GM21529 (cell line): ENCODE data around the gene RAPGEF3.

Source experiments
- ATAC-seq: cut with Tn5 transposase; IDR thresholded peaks from one replicate; pipeline ENCODE4 v1.9.1; 2021; ENCODE audit not compliant: unreplicated experiment

The RAPGEF3 gene

DNA sequence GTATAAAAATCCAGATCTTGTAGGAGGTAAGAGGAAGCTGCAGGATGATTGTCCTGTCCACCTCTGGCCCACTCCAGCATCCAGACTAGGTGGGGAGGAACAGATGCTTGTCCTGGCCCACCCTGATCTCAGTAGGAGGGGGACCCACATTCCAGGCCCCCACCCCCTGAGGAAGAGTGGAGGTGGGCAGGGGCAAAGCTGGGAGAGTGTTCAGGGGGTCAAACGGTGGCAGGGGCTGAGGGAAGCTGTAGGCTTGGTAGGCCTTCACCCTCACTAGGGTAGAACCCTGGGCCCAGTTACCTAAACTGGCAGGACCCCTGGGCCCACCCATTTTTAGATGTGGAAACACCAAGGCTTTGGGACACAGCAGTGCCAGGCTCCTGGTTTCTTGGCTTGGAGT lies 18.5 kb upstream of the RAPGEF3 start:
- no peak for ATAC-seq

DNA sequence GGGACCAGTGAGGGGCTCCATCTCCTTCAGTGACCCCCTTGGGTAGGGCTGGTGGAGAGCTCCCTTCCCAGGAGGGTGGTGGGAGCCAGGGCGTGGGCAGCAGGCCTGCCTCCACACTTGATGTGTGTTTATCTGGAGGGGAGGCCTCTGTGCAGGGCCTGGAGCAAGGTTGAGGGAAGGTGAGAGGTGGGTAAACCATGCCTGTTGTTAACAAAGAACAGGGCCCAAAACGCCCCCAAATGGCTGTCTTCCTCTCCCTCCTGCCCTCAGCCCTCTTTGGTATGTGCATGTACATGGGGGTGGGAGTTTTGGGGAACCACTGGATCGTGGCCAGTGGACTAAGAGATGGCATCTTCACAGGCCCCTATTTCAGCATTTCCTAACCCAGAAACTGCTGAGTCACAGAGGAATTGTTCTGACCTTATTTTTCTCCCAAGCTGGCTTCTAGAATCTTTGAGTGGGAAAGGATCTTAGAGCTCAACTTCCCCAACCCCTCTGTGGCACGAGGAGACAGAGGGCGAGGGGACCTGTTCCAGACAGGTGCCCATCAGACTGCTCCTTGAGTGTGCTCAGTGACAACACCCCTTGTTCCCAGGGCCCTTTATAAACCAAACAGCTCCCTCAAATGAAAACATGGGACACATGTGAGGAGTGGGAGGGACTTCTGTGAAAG lies 17.9 kb upstream of the RAPGEF3 start:
- no peak for ATAC-seq

DNA sequence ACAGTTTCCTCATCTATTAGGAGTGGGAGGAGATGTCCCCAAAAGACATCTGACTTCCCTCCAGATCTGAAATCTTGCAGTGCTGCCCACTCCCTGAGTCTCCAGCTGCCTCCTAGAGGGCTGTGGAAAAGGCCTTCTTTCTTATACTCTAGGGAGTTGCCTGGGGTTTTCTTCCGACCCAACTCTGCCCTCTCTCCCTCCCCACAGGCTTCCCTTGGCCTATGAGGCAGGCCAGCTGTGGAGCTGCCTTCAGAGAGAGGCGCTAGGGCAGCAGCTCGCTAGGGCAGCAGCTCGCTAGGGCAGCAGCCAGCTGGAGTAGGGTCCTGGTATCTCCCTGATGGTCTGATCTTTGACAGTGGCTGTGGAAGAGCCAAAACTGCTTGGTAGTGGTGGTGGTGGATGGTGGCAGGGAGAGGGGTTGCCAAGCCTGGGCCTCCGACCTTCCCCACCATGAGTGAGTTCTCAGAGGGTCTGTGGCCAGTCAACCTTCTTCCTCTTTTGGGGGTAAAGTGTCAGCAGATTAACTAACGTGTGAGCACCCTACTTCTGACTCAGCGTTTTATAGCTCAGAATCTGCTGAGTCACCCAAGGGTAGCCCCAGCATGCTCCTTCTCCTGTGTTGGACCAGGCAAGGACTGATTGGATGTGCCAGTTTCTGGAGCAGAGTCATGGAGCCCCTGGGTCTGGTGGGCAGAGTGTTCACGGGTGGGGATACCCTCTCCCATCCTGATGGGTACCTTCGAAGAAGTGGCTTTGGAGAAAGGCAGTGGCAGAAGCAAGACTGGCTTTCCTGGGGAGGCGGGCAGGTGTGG lies 16.6 kb upstream of the RAPGEF3 start:
- ATAC-seq = no peak

DNA sequence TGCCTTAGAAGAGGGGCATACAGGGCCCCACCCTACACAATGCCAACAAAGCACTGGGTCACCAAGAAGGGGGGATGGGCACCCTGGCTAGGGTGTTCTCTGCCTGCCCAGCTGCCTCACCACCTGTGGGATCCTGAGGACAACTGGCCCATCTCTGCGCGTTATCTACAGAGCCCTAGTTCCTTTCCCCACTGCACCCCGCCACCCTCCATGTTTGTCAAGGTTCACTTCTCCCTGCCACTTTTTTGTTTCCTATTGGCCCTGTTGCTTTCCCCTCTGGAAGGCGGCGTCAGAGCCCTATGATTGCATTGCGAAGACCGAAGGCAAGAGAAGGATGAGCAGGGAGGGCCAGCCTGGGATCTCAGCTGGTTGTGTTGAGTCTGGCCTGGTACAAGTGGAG lies 16.0 kb upstream of the RAPGEF3 start:
- no peak for ATAC-seq

DNA sequence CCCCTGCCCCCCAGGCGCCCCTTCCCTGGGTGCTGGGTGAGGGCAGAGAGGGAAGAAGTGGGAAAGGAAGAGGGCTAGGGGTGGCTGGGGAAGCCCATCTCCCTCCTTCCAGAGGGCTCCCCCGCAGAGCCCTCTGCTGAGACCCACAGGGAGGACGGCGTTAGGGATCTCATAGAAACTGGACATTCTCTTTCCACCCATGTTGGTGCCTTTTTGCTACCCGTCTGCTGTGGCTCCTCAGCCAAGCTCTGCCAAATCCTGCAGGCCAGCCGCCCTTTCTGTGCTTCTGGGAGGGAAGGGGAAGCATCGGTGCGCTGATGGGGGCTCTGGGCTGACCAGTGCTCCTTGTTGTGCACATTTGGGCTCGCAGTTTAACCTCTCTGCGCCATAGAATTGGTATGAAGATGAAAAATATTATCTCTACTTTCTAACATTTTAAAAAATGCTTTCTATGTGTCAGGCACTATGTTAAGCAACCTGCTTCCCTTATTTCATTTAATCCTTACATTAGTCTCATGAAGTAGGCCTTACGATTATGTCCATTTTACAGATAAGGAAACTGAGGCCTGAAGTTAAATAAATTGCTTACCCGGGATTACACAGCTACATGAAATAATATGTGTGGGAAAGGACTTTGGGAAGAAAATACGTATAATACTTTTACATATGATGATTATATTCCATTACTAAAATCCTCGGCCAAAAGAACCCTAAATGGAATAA lies 15.3 kb upstream of the RAPGEF3 start:
- no peak for ATAC-seq

DNA sequence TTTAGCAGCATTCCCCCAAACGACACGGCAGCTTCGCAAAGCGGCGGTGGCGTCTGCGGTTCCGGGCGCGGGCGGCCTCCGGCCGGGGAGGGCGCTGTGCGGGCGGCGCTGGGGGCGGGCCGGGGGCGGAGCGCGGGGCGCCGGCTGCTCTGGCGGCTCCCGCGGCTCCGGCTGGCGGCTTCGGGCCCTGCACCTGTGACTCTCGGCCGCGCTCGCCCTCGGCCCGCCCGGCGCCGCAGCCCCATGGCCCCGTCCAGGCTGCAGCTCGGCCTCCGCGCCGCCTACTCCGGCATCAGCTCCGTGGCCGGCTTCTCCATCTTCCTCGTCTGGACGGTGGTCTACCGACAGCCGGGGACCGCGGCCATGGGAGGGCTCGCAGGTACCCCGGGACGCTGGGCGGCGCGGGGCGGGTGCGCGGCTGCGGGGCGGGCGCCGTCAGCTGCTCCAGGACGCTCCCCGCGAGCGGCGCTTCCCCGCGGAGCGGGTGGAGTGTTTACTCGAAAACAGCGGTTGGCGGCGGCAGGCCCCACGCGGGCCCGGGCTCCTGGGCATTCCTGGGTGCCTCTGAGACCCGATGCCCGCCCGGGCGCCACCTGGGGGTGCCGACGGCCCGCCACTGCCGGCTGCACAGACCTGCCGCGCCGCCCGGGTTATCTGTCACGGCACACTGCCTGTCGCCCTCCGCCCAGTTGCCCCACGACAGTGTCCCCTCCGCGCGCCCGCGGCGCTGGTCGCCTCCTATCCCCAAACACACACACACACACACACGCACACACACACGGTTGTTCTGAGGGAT lies 14.6 kb upstream of the RAPGEF3 start, which contains the start of gene SLC48A1:
Gene SLC48A1, plus strand, starts transcription at position 177 of the 796 bp plus-strand sequence. Its CDS starts 67 bp downstream, at position 244.
- ATAC-seq = peak; percentile 80

DNA sequence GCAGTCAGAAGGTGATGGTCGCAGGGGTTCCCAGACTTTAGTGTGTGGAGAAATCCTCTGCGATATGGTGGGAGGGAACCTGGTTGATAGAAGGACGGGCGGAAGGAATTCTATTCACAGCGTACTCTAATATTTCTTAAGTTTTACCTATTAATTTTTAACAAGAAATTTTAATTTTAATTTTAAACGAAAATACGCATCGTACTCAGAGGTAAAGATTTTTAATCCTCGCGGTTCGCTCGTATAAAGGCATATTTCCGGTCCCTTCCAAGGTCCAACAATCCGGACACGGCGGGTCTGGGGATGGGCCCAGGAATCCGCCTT lies 14.0 kb upstream of the RAPGEF3 start:
- ATAC-seq = no peak

DNA sequence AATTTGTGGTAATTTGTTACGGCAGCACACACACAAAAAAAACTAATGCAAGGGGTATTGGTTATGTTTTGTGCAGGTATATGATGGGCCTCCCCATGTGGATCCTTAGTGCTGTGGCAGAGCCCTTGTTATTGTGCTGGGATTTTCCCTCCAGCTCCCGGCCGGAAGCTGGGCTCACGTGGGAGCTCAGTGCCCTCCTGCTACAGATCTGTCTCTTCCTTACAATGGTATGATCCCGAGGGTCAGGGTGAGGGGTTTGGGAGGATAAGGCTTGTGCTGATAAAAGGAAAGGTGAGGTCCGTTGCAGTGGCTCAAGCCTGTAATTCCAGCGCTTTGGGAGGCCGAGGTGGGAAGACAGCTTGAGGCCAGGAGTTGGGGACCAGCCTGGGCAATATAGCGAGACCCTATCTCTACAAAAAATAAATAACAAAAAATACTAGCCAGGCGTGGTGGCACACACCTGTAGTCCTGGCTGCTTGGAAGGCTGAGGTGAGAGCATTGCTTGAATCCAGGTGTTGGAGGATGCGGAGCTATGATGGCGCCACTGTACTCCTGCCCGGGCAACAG lies 13.5 kb upstream of the RAPGEF3 start:
- ATAC-seq = no peak

DNA sequence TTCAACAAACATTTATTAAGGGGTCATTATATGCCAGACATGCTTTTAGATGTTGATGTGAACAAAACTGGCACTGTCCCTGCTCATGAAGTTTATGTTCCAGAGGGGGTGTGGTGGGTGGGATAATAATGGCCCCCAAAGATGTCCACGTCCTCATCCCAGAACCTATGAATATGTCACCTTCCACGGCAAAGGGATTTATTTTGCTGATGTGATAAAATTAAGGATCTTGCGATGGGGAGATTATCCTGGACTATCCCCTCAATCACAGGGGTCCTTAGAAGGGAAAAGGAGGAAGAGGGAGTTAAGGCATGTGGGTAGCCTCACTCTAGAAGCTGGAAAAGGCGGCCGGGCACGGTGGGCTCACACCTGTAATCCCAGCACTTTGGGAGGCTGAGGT lies 12.6 kb upstream of the RAPGEF3 start:
- ATAC-seq = no peak

DNA sequence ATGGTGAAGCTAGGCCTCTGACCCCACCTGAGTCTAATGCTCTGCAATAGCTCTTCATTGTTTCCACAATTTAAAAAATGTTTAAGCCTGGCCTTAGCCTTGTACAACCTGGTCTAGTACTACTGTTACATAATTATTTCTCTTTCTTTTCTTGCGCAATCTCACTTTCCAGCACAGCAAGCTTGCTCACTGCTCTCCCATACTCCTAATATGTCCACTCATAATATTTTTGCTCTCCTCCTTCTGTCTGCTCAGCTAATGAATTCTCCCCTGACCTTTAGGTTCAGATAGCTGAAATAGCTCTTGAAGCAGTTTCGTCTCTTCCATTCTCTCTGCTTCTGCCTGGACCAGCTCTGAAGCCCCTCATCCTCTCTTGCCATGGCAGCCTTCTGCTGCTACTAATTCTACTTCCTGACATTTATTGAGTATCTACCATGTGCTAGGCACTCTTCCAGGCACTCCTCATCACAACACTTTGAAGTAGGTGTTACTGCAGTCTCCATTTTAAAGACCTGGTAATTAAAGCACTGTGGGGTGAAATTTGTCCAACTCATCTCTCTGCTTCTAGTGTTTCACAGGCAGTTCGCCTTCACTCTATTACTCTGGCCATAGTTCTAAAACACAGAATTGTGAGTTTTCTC lies 11.5 kb upstream of the RAPGEF3 start:
- no peak for ATAC-seq

DNA sequence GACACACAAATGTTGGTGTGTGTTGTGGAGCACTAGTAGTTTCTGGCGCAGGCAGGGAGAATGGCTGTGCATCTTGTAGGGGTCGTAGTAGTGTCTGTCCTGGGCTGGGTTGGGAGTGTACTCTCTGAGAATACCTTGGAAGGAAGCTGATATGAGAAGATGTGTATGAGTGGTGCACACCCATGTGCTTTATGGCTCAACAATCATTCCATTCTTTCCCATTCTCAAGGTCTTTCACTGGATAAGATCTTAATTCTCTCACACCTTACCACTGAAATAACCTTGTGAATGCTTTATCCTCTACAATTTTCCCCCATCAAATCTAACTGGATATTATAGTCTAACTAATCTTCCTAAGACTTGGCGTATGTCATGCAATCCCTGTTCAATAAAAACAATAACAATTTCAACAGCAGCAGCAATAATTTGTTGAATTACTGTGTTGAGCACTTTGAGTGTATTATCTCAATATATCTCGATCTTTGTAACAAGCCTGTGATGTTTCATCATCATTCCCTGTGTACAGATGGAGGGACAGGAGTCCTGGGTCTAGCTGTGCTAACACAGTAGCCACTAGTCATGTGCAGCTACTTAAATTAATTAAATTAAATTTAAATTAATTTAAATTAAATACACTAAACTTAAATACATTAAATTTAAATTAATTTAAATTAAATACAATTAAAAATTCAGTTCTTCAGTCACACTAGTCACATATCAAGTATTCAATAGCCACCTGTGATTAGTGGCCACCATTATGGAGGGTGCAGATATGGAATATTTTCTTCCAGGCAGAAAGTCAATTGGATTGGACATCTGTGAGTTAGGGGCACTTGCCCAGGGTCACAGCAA lies 10.8 kb upstream of the RAPGEF3 start:
- no peak for ATAC-seq

DNA sequence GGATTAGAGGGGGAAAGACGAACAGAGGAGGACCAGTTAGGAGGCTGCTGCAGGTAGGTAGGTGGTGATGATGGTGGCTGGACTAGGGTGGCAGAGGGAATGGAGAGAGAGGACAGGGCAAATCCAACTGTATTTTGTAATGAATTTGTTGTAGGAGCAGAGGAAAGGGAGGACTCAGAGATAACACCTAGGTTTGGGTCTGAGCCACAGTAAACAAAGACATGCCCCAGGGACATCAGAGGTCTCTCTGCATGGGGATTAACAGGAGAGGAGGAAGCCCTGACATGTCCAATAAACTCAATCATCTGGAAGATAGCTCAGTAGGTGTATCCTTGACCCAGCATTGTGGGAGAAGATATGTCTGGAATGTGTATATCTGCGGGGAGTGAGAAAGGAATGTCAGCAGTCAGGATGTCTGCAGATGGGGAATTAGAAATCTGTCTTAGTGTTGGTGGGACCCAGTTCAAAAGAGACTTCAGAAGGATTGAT lies 9.7 kb upstream of the RAPGEF3 start:
- ATAC-seq = no peak

DNA sequence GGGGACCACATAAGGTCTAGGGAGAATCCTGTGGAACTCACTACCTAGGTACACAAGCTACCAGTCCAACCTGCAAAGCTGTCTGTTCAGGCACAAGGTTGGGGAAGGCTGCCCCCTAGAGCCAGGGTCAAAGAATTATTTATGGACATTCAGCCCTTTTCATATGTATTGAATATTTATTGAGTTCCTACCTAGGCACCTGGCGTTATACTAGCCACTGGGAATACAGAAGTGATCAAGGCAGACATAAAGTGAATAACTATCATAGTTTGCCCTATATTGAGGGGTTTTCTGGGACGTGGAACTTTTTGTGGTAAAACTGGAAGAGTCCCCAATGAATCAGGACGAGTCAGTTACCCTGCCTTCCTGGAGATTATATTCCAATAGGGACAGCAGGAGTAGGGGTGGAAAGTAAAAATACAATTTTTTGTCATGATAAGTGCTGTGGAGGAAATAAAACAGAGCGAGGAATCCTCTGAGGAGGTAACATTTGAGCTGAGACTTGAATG lies 8.6 kb upstream of the RAPGEF3 start:
- ATAC-seq = peak; percentile 52

DNA sequence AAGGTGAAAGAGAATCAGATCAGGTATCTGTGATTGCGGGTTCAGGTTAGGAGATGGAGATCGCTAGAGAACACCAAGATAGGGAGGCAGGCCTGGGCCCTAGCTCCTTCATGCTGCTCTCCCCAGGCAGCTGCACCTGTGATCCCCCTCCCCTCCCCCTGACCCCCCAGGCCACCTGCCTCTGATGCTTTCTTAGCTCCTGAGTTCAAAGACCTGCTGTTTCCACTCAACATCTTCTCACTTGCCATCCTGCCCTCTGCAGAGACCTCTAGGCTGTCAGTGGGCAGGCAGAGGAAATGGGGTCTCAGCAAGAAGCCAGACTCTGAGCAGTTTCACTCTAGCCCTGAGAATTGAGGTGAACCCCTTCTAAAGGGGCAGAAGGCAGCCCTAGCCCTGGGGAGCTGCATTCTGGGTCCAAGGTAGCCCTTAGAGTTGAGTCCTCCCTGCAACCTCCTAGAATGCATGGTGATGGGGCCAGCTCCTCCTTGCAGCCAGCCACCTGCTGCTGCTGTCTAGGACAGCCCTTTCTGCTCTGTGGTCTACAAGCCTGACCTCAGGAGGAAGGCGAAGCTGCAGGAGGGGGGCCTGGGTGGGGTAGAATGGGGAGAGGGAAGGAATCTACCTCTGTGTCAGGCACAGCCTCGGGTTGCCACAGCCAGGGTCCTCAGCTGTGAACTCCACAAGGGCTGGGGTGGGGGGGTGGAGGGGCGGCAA lies 8.0 kb upstream of the RAPGEF3 start:
- no peak for ATAC-seq

DNA sequence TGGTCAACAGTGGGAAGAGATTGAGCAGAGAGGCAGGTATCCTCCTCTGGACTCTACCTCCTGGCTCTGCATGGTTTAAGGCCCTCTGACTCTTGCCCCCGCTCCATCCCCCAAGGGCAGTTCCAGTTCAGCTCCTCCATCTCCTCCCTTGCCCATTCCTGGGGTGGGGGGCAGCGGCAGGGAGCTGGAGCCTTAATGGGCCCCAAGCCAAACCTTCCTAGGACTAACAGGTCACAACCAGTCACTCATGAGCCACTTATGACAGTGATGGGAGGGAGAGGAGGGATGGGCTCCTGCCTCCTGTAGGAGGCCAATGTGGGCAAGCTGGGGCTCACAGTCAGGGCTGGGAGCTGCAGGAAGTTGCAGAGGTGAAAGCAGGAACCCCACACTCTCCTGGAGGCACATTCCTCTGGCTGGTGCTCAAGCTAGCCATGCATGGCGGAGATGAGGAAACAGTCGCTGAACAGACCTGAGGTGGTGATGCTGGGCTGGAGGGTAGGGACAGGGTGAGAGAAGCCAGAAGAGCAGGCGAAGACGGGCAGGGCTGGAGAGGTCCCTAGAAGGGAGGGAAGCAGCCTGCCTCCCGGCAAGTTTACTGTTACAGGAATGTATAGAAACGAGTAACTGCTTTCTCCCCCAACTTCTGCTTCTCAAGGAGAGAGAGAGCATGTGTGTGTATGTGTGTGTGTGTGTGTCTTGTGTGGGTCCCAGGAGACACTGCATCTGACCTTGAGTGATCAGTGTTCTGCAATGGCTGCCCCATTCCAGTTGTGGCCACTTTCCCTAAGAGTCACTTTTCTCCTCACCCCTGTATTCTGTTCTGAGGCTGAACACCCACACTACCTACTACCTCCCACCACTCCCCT lies 5.0 kb upstream of the RAPGEF3 start:
- no peak for ATAC-seq

DNA sequence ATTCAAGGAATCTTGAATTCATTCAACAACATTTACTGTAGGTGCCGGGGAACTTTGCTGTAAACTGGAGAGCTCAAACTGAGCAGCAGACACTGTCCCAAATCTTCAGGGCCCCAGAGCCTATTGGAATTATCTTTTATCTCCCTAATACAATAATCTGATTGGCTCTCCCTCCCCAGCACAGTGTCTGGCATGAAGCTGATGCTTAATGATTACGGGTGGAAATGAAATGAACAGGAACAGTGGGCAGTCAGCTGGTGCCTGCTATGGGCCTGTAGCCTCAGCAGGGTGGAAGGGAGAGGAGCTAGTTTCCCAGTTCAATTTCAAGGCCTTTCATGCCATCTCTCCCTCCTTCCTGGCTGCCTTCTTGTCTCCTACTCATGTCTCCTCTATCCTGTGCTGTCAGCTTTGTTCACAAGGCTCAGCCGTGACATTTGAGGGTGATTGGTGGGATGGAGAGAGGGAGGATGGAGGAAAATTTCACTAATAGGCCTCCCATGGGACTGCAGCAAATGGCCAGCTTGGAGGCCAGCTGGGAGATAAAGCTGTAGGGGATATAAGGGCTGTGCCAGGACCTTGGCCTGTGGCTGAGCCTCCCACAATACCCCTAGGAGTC lies 4.3 kb upstream of the RAPGEF3 start:
- no peak for ATAC-seq

DNA sequence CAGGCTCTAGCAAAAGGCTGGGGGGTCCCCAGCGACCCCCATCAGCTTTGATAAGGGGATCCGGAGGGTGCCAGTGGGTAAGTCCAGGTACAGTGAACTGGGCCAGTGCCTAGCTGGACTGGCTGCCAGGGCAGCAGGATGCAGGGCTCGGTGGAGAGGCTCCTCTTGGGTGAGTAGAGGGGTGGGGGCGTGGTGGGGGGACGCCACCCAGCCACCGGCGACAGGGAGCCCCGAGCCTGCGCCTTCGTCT lies 171 bp downstream of the RAPGEF3 start:
- ATAC-seq = no peak
